ENCODE results near the gene RNPEP. TPM values are rescaled to one million over a fixed set of nuclear protein-coding genes. Genes with fewer than 3 reads are reported as not detected.

RNPEP gene
- total and polyA plus RNA-seq, 2 experiments from 2014 or later, result 57.9 to 74.2 TPM

- Histone ChIP-seq H3K36me3 (replicated peaks; ENCODE audit: insufficient read depth, low read depth) (no peaks in the 10 kb centered on the region), H3K27me3 (no peaks in the 10 kb centered on the region), H3K4me1 (ENCODE audit: insufficient read depth) (peaks cover 20% of the 10 kb centered on the region), H3K9me2 (replicated peaks; ENCODE audit: insufficient read depth) (no peaks in the 10 kb centered on the region), H3K79me2 (no peaks in the 10 kb centered on the region), H2AFZ (no peak overlapping the region), H3K27ac (peak overlapping the region; percentile 96), H4K20me1 (ENCODE audit: insufficient read depth, poor library complexity, severe bottlenecking) (no peaks in the 10 kb centered on the region), H3K4me2 (peak overlapping the region; percentile 50), H3K4me3 (no peak overlapping the region), H3K9me3 (ENCODE audit: low read depth) (no peaks in the 10 kb centered on the region)
- peak; percentile 96 for DNase-seq (ENCODE audit: low spot score)
- TF ChIP-seq EZH2phosphoT487 (IDR thresholded peaks at IDR 0.05; ENCODE audit: low read depth, severe bottlenecking, unreplicated experiment), result no peak
- WGBS (ENCODE audit: low lambda C conversion rate, missing lambda C conversion rate), result 31% methylated on average over 20 of the region's 20 CpGs
These were observed 52.4 kb downstream of the RNPEP start for GRCh38 chr1:202034683-202035462.

DNA sequence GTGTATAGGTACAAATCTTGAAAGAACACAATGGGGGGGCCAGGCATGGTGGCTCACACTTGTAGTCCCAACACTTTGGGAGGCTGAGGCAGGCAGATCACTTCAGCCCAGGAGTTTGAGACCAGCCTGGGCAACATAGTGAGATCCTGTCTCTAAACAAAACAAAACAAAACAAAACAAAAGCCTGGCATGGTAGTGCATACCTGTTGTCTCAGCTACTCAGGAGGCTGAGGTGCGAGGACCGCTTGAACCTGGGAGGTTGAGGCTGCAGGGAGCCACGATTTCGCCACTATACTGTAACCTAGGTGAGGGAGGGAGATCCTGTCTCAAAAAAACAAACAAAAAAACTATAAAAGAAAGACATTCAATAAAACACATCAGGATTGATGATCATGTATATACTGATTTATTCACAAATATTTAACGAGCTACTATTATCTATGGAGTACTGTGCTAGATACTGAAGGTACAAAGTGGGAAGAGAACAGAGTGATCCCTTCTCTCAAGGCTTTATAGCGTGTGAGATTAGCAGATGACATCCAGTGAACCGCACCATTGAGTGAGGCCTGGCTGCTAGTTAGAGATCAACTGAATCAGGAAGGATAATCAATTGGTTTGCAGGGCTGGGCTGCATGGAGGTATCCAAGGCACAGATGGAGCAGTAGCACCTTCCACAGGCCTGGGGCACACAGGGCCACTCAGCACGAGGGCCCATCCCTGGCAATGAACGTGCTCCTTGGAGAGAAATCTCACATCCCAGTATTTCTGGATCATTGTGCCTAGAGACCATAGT, 54.3 kb downstream of the RNPEP start:
- no peak overlapping the region for H2AFZ ChIP-seq
- H3K4me2 ChIP-seq, result no peak overlapping the region
- H3K9me2 ChIP-seq (replicated peaks; ENCODE audit: insufficient read depth), result no peaks in the 10 kb centered on the region
- DNase-seq (ENCODE audit: low spot score), result no peak
- H3K4me3 ChIP-seq, result no peak overlapping the region
- H3K9me3 ChIP-seq (ENCODE audit: low read depth), result no peaks in the 10 kb centered on the region
- no peaks in the 10 kb centered on the region for H4K20me1 ChIP-seq (ENCODE audit: insufficient read depth, poor library complexity, severe bottlenecking)
- no peaks in the 10 kb centered on the region for H3K36me3 ChIP-seq (replicated peaks; ENCODE audit: insufficient read depth, low read depth)
- no peaks in the 10 kb centered on the region for H3K27me3 ChIP-seq
- H3K4me1 ChIP-seq (ENCODE audit: insufficient read depth), result peaks cover 20% of the 10 kb centered on the region
- TF ChIP-seq CTCF (IDR thresholded peaks at IDR 0.05; ENCODE audit: poor library complexity) (no peak), EZH2 (IDR thresholded peaks at IDR 0.05; ENCODE audit: borderline replicate concordance) (no peak), EZH2phosphoT487 (IDR thresholded peaks at IDR 0.05; ENCODE audit: low read depth, severe bottlenecking, unreplicated experiment) (no peak)
- H3K27ac ChIP-seq, result peak overlapping the region; percentile 96
- WGBS (ENCODE audit: low lambda C conversion rate, missing lambda C conversion rate), result 92% methylated on average over 9 of the region's 9 CpGs
- no peaks in the 10 kb centered on the region for H3K79me2 ChIP-seq

GRCh38 chr1:202037706-202038296, 55.4 kb downstream of the RNPEP start:
- Histone ChIP-seq H3K9me3 (ENCODE audit: low read depth) (no peaks in the 10 kb centered on the region), H3K27ac (peak overlapping the region; percentile 96), H3K36me3 (replicated peaks; ENCODE audit: insufficient read depth, low read depth) (no peaks in the 10 kb centered on the region), H3K27me3 (no peaks in the 10 kb centered on the region), H3K4me1 (ENCODE audit: insufficient read depth) (peaks cover 20% of the 10 kb centered on the region), H3K79me2 (no peaks in the 10 kb centered on the region), H2AFZ (no peak overlapping the region), H3K4me3 (no peak overlapping the region), H3K9me2 (replicated peaks; ENCODE audit: insufficient read depth) (no peaks in the 10 kb centered on the region), H3K4me2 (no peak overlapping the region), H4K20me1 (ENCODE audit: insufficient read depth, poor library complexity, severe bottlenecking) (no peaks in the 10 kb centered on the region)
- no peak for TF ChIP-seq EZH2phosphoT487 (IDR thresholded peaks at IDR 0.05; ENCODE audit: low read depth, severe bottlenecking, unreplicated experiment)
- no peak for TF ChIP-seq EZH2 (IDR thresholded peaks at IDR 0.05; ENCODE audit: borderline replicate concordance)
- TF ChIP-seq CTCF (IDR thresholded peaks at IDR 0.05; ENCODE audit: poor library complexity), result no peak
- DNase-seq (ENCODE audit: low spot score), result no peak
- 87% methylated on average over 4 of the region's 4 CpGs for WGBS (ENCODE audit: low lambda C conversion rate, missing lambda C conversion rate)

Data from hepatocyte (in vitro differentiated cells).